HCEC 1CT (cell line): ENCODE data around the gene KRTCAP2.
"Not testable (repeated sequence)": the region's sequence is repeated elsewhere in the genome, so short reads cannot be mapped to it uniquely, and the experiment has no call there.

ENCODE experiments used
- DNase-seq: peaks from one replicate; pipeline ENCODE4 v3.0.0-alpha.2; 2017

The KRTCAP2 gene

GRCh38 chr1:155182052-155182550 lies 9.0 kb upstream of the KRTCAP2 start:
- DNase-seq: no peak

- no peak for DNase-seq
Observed at GRCh38 chr1:155181371-155182051, 8.4 kb upstream of the KRTCAP2 start.

- DNase-seq: no peak
Observed at GRCh38 chr1:155179112-155180031, 6.3 kb upstream of the KRTCAP2 start.

- DNase-seq: no peak
Observed at GRCh38 chr1:155178441-155179111, 5.5 kb upstream of the KRTCAP2 start.

- DNase-seq: no peak
Observed at GRCh38 chr1:155177918-155178281, 4.8 kb upstream of the KRTCAP2 start.

GRCh38 chr1:155177192-155177917 lies 4.3 kb upstream of the KRTCAP2 start:
- no peak for DNase-seq

- DNase-seq: peak; percentile 55
Observed at GRCh38 chr1:155176544-155177071, 3.5 kb upstream of the KRTCAP2 start.

- DNase-seq: no peak
Observed at GRCh38 chr1:155175927-155176371, 2.8 kb upstream of the KRTCAP2 start.

- DNase-seq: no peak
Observed at GRCh38 chr1:155175281-155175926, 2.3 kb upstream of the KRTCAP2 start.

GRCh38 chr1:155174324-155175280 lies 1.5 kb upstream of the KRTCAP2 start:
- DNase-seq: no peak

- peak; percentile 53 for DNase-seq
Observed at GRCh38 chr1:155173478-155174323, 597 bp upstream of the KRTCAP2 start, which contains the start of gene TRIM46. TSS of gene TRIM46 (plus strand) at chr1:155173849. CDS start at chr1:155173967, 118 bp downstream.

GRCh38 chr1:155171836-155172731 lies 1.0 kb downstream of the KRTCAP2 start:
- DNase-seq: no peak

GRCh38 chr1:155170806-155171205 lies 2.3 kb downstream of the KRTCAP2 start:
- no peak for DNase-seq

- no peak for DNase-seq
Observed at GRCh38 chr1:155170101-155170785, 2.9 kb downstream of the KRTCAP2 start.

- no peak for DNase-seq
Observed at GRCh38 chr1:155169541-155169940, 3.6 kb downstream of the KRTCAP2 start.

GRCh38 chr1:155168456-155169210 lies 4.5 kb downstream of the KRTCAP2 start:
- no peak for DNase-seq

GRCh38 chr1:155168105-155168445 lies 5.0 kb downstream of the KRTCAP2 start:
- not testable (repeated sequence) for DNase-seq
